ENCODE data around the gene MVB12A.

MVB12A gene

GRCh38 chr19:17405250-17406045 is 14.4 kb upstream of the MVB12A start, which contains the start of gene BST2:
Gene BST2 (minus strand): TSS chr19:17405630. CDS start chr19:17405575, 55 bp downstream.
- peak; percentile 77 for DNase-seq

GRCh38 chr19:17406046-17406886 is 13.6 kb upstream of the MVB12A start:
- DNase-seq: peak; percentile 78

- DNase-seq: no peak
Observed at GRCh38 chr19:17406887-17407196, 13.0 kb upstream of the MVB12A start.

GRCh38 chr19:17409990-17410389 is 9.9 kb upstream of the MVB12A start:
- DNase-seq: no peak

GRCh38 chr19:17411801-17412200 is 8.0 kb upstream of the MVB12A start:
- no peak for DNase-seq

- DNase-seq: no peak
Observed at GRCh38 chr19:17414097-17414496, 5.8 kb upstream of the MVB12A start.

GRCh38 chr19:17415121-17415520 is 4.7 kb upstream of the MVB12A start:
- DNase-seq: no peak

GRCh38 chr19:17418710-17419109 is 1.1 kb upstream of the MVB12A start:
- no peak for DNase-seq

GRCh38 chr19:17419154-17419620 is 660 bp upstream of the MVB12A start:
- DNase-seq: no peak

- peak; percentile 74 for DNase-seq
Observed at GRCh38 chr19:17420475-17420924, 653 bp downstream of the MVB12A start.

GRCh38 chr19:17421942-17422341 is 2.1 kb downstream of the MVB12A start:
- no peak for DNase-seq

- DNase-seq: no peak
Observed at GRCh38 chr19:17423429-17424208, 3.8 kb downstream of the MVB12A start.

- DNase-seq: peak; percentile 68
Observed at GRCh38 chr19:17424743-17425365, 5.0 kb downstream of the MVB12A start.

GRCh38 chr19:17429641-17430113 is 9.8 kb downstream of the MVB12A start:
- DNase-seq: no peak

- no peak for DNase-seq
Observed at GRCh38 chr19:17431417-17431816, 11.6 kb downstream of the MVB12A start.

GRCh38 chr19:17435218-17435617 is 15.4 kb downstream of the MVB12A start:
- no peak for DNase-seq

GRCh38 chr19:17436094-17436873 is 16.4 kb downstream of the MVB12A start:
- DNase-seq: no peak

- no peak for DNase-seq
Observed at GRCh38 chr19:17436874-17437267, 17.0 kb downstream of the MVB12A start.

GRCh38 chr19:17441241-17442021 is 21.6 kb downstream of the MVB12A start:
- peak; percentile 71 for DNase-seq

GRCh38 chr19:17445526-17446165 is 25.8 kb downstream of the MVB12A start:
- no peak for DNase-seq
